ENCODE measurements around the gene GLIS1. TPM values are rescaled to one million over a fixed set of nuclear protein-coding genes. Genes with fewer than 3 reads are reported as not detected.

The GLIS1 gene
- total and polyA plus RNA-seq, 10 of the 15 experiments (the other 5 are each of a cell fraction or from before 2014, with no cell fraction given) = not detected

GRCh38 chr1:53517821-53518352, 221.1 kb downstream of the GLIS1 start:
- in situ Hi-C loops (cut with MboI) (no loop called here), intact Hi-C loops (cut with micrococcal nuclease; ENCODE audit: unreplicated experiment) (no loop called here)
- Histone ChIP-seq H3K27me3 (replicated peaks in 1 of 2; ENCODE audit: control insufficient read depth in 2 of 2, insufficient read depth in 2 of 2, low read length in 1 of 2) (peaks cover 0 to 2% of the 10 kb centered on the region in 2 experiments; a peak in 1 of 4 replicates), H3K4me1 (ENCODE audit: control insufficient read depth, insufficient read depth, low read length) (no peaks in the 10 kb centered on the region), H3K27ac (ENCODE audit: control insufficient read depth, insufficient read depth) (no peak overlapping the region), H3K4me2 (ENCODE audit: control insufficient read depth, insufficient read depth) (no peak overlapping the region), H3K36me3 (ENCODE audit: control insufficient read depth in 2 of 2, insufficient read depth in 2 of 2, low read length in 1 of 2) (no peaks in the 10 kb centered on the region), H3K9ac (ENCODE audit: control insufficient read depth, insufficient read depth, low read length) (no peak overlapping the region), H3K9me3 (replicated peaks; ENCODE audit: control insufficient read depth, insufficient read depth, low read length) (no peaks in the 10 kb centered on the region), H3K79me2 (ENCODE audit: control insufficient read depth, insufficient read depth, low read length) (no peaks in the 10 kb centered on the region), H4K20me1 (ENCODE audit: control insufficient read depth, insufficient read depth) (no peaks in the 10 kb centered on the region), H2AFZ (ENCODE audit: control insufficient read depth, low read depth, low read length) (no peak overlapping the region), H3K4me3 (no peak overlapping the region)
- WGBS (ENCODE audit: insufficient coverage, insufficient replicate concordance, low lambda C conversion rate, missing lambda C conversion rate) = 29% methylated on average over 18 of the region's 19 CpGs
- no peak for ATAC-seq
- SMC1A ChIA-PET (ENCODE audit: uncharacterized antibody, unreplicated experiment) = no interaction called here
- POLR2A ChIA-PET = no interaction called here
- CTCF ChIA-PET = no interaction called here
- TF ChIP-seq NFIC (IDR thresholded peaks at IDR 0.05; ENCODE audit: low read depth, low read length) (no peak), EGR1 (IDR thresholded peaks at IDR 0.05; ENCODE audit: borderline replicate concordance in 1 of 2, low read depth in 2 of 2, low read length in 2 of 2) (no peak), STAT1 (conservative IDR thresholded peaks at IDR 0.05) (no peak), EZH2 (IDR thresholded peaks at IDR 0.05; ENCODE audit: borderline replicate concordance, control insufficient read depth, low read depth, low read length) (no peak), SMAD1 (IDR thresholded peaks at IDR 0.05; ENCODE audit: low read depth, partially characterized antibody) (no peak), NBN (IDR thresholded peaks at IDR 0.05) (no peak), KLF5 (IDR thresholded peaks at IDR 0.05; ENCODE audit: partially characterized antibody) (no peak), TCF12 (IDR thresholded peaks at IDR 0.05; ENCODE audit: low read depth, low read length) (no peak)
- DNase-seq (ENCODE audit: low read depth, low spot score) = no peak
- RAD21 ChIA-PET (ENCODE audit: unreplicated experiment) = no interaction called here
- FAIRE-seq = no peak
- BruUV-seq (replicated peaks) = no TSS peak

GRCh38 chr1:53517109-53517508, 221.9 kb downstream of the GLIS1 start:
- 22% methylated on average over 7 of the region's 7 CpGs for WGBS (ENCODE audit: insufficient coverage, insufficient replicate concordance, low lambda C conversion rate, missing lambda C conversion rate)
- no peak overlapping the region for H3K4me3 ChIP-seq
- no peak overlapping the region for H3K9ac ChIP-seq (ENCODE audit: control insufficient read depth, insufficient read depth, low read length)
- intact Hi-C loops (cut with micrococcal nuclease; ENCODE audit: unreplicated experiment) = no loop called here
- ChIA-PET SMC1A (ENCODE audit: uncharacterized antibody, unreplicated experiment) (no interaction called here), RAD21 (ENCODE audit: unreplicated experiment) (no interaction called here), POLR2A (no interaction called here), CTCF (no interaction called here)
- H3K27me3 ChIP-seq (replicated peaks in 1 of 2; ENCODE audit: control insufficient read depth in 2 of 2, insufficient read depth in 2 of 2, low read length in 1 of 2) = peaks cover 0 to 2% of the 10 kb centered on the region in 2 experiments; a peak in 1 of 4 replicates
- H3K36me3 ChIP-seq (ENCODE audit: control insufficient read depth in 2 of 2, insufficient read depth in 2 of 2, low read length in 1 of 2) = no peaks in the 10 kb centered on the region
- FAIRE-seq (no peak), DNase-seq (ENCODE audit: low read depth, low spot score) (no peak), ATAC-seq (peak; percentile 22; the same call in 1 of the 3 replicates)
- H3K4me1 ChIP-seq (ENCODE audit: control insufficient read depth, insufficient read depth, low read length) = no peaks in the 10 kb centered on the region
- H3K79me2 ChIP-seq (ENCODE audit: control insufficient read depth, insufficient read depth, low read length) = no peaks in the 10 kb centered on the region
- no peaks in the 10 kb centered on the region for H4K20me1 ChIP-seq (ENCODE audit: control insufficient read depth, insufficient read depth)
- BruUV-seq (replicated peaks) = no TSS peak
- TF ChIP-seq LARP7 (IDR thresholded peaks at IDR 0.05) = no peak
- H3K4me2 ChIP-seq (ENCODE audit: control insufficient read depth, insufficient read depth) = no peak overlapping the region
- H3K9me3 ChIP-seq (replicated peaks; ENCODE audit: control insufficient read depth, insufficient read depth, low read length) = no peaks in the 10 kb centered on the region
- in situ Hi-C loops (cut with MboI) = no loop called here
- H2AFZ ChIP-seq (ENCODE audit: control insufficient read depth, low read depth, low read length) = no peak overlapping the region
- H3K27ac ChIP-seq (ENCODE audit: control insufficient read depth, insufficient read depth) = no peak overlapping the region

Measured in GM12878 (cell line).